HG03060 (cell line): ENCODE data around the gene BCL2.

Source experiments
- ATAC-seq: cut with Tn5 transposase; IDR thresholded peaks from one replicate; pipeline ENCODE4 v1.9.1; 2021; ENCODE audit warnings: low read depth, moderate number of reproducible peaks; ENCODE audit not compliant: unreplicated experiment

Gene BCL2

DNA sequence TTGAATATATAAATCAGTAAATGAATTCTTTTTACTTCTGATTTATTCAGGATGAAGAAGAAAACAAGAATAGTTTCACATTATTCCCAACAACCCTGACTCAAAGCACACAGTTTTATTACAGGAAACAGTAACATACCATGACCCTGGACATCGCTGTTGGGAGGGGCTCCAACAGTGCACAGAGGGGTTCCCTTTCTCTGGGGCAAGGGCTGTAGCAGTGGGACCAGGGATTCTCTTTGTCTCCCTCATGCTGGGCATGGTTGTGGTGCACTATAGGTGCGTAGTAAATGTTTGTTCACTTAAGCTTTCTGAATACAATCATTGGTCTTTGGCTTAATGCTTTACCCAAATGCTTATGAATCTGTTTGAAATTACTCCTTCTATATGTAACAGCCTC lies 189.4 kb downstream of the BCL2 start:
- ATAC-seq = no peak

- ATAC-seq = no peak
These were observed 191.2 kb downstream of the BCL2 start for GRCh38 chr18:63128237-63128974.

- no peak for ATAC-seq
These were observed 193.2 kb downstream of the BCL2 start for GRCh38 chr18:63126134-63127069.

DNA sequence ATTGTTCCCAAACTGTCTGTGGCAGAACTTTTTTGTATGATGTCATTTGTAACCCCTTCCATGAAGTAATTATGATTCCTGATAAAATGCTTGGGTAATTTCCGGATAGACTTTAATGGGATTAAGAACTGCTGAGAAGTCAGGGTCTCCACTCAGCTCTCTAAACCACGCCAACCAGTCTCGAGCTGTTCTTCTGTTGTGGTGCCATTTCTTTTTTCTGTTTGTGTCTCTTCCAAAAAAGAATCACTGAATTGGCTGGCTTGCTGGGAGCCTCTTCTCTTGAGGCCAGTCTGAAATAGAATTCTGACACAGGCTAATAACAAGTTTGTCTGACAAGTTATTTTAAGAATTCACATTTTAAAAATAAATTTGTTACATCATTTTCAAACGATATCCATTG lies 198.9 kb downstream of the BCL2 start:
- ATAC-seq = no peak

DNA sequence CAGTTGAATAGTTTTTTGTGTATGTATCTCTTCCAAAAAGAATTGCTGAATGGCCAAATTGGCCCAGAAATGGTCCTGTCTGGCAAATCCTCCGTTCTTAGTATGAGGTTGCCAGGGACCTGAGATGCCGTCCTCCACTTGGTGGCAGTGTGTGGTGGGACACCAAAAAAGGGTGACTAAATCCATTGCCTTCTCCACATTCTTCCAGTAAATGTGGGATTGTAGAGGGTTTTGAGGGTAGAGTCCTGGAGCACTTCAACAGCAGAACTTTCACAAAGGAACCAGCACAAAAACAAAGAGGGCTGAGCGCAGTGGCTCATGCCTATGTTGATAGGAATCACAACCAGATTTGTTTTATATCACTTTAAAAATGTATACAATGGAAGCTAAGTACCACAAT lies 199.9 kb downstream of the BCL2 start:
- ATAC-seq = no peak

DNA sequence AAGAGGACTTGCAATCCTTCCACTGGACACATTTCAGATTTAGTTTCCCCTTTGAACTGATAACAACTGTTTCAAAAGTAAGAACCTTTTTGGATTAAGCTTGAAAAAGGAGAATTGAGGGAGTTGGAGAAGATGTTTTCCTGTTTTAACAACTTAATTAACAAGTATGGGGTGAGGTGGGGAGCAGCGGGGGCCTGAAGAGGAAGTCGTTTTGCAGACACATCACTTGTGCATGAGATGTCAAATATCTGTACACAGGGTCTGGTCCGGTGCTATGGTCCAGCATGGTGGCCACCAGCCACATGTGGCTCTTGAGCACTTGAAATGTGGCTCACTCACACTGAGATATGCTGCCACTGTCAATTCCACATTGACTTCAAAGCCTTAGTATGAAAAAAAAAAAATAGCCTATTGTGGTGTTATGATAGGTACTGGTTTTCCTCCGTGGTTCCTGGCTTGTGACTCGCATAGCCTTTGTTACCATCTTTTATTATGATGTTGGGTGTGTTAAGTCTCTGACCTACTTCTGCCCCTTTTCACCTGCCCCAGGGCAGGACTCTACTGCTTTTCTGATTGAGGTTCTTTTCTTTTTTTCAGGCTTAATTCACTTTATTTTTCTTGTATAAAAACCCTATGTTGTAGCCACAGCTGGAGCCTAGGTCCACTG lies 205.5 kb downstream of the BCL2 start:
- no peak for ATAC-seq

DNA sequence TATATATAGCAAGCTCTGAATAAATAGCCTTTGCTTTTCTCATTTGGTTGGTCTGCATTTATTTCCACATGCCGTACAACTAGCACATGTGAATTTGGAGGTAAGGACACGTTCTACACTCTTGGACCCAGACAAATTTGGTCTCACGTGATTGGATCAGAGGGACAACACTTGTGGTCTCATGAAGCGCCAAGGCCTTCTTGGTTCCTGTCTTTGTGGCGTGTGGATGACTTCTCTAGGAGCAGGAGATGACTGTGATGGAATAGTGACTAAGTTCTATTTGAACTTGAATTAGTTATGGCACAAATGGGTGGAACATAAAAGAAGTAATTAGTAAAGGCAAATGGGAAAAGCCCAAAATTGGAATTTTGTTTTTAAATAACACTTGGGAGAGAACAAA lies 206.9 kb downstream of the BCL2 start:
- ATAC-seq = no peak

- no peak for ATAC-seq
These were observed 207.7 kb downstream of the BCL2 start for GRCh38 chr18:63111671-63112402.

GRCh38 chr18:63109802-63110201 lies 209.8 kb downstream of the BCL2 start:
- no peak for ATAC-seq

GRCh38 chr18:63109022-63109421 lies 210.5 kb downstream of the BCL2 start:
- no peak for ATAC-seq

GRCh38 chr18:63107931-63108330 lies 211.6 kb downstream of the BCL2 start:
- ATAC-seq = no peak

- ATAC-seq = no peak
These were observed 212.3 kb downstream of the BCL2 start for GRCh38 chr18:63107171-63107845.

- ATAC-seq = peak; percentile 32
These were observed 212.8 kb downstream of the BCL2 start for GRCh38 chr18:63106727-63107126.

DNA sequence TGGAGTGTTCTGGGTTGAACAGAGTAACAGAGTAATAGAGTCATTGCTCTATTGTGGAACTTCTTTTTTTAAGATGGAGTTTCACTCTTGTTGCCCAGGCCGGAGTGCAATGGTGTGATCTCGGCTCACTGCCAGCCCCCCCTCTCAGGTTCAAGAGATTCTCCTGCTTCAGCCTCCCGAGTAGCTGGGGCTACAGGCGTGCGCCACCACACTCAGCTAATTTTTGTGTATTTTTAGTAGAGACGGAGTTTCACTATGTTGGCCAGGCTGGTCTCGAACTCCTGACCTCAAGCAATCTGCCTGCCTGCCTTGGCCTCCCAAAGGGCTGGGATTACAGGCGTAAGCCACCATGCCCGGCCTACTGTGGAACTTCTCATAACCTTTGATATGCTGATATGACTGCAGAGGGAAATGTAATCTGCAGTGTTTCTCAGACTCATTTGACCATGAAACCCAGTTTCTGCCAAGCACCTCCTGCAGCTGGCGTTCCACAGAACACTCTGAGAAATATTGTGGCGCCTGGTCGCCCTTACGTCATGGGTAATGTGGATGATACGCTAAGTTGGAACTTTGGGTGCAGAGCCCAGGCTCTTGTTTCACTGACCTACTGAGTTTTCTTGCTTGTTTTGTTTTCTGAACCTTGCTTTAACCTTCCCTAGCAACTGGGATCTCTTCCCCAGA lies 213.8 kb downstream of the BCL2 start:
- ATAC-seq = peak; percentile 44

DNA sequence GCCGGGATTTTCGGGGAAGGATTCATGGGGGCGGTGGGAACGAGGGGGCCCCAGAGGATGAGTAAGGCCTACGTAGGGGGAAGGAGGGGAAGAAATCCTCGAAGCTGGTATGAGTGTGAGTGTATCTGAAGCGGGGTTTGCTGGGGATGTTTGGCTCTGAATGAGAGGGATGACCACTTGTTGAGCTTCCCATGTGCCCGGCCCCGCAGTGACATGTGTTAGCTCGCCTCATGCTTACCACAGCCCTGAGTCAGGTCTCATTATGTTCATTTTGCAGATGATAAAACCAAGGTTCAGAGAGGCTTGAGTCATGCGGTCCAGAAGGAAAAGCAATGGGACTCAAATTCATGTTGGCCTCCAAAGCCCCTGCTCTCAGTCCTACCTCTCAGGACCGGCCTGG lies 214.7 kb downstream of the BCL2 start:
- ATAC-seq = no peak

DNA sequence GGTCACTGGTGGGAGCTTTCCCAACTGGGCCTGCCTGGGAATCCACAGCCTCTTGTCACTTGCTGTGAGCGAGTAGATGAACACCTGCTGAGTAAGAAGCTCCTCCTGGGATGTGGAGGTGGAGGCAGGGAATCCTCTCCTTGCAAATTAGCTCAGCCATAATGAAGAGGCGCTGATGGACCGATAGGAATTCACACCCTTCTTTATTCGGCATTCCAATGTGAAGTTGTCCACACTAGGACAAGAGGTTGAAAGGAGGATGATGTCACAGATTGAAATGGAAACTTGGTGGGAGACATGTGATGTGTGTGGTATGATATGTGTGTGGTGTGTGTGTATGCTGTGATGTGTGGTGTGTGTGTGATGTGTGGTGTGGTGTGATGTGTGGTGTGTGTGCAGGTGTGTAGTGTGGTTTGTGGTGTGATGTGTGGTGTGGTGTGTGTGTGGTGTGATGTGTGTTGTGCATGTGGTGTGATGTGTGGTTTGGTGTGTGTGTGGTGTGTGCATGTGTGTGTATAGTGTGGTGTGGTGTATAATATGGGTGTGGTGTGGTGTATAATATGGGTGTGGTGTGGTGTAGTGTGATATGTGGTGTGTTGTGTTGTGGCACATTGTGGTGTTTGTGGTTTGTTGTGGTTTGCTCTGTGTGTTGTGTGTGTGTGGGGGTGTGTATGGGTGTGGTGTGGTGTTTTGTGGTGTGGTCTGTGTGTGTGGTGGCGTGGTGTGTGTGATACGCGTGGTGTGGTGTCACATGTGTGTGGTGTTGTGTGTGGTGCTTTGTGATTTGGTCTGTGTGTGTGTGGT lies 216.4 kb downstream of the BCL2 start:
- ATAC-seq = no peak

DNA sequence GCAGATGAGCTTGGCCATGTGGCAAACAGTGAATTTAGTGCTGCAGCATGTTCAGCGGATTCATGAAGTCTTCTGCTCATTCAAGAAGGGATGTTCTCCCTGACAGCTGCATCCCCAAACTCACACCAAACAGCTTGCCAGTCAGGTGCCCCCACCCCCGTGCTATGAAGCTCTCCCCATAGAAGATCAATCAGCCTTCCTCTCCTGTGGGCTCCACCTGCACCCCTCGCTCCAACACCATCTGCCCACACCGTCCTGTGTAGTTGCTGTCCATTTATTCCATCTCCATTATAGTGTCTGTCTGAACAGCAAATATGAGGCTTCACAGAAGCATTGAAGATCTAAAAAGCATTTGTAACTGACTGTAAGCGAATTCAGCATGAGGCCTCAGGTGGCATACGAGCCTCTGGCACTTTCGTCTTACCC lies 218.9 kb downstream of the BCL2 start:
- no peak for ATAC-seq

- ATAC-seq = peak; percentile 49
These were observed 219.5 kb downstream of the BCL2 start for GRCh38 chr18:63099848-63100629.
